WTC11 (cell line): ENCODE data around the gene MGAT2. TPM values are rescaled to one million over a fixed set of nuclear protein-coding genes. Genes with fewer than 3 reads are reported as not detected.

Source experiments
- ATAC-seq: fragments of 200-7000 bp; cut with Tn5 transposase; 2 replicates; pipeline ENCODE4 v1.10.0; 2021; ENCODE audit warnings: mild to moderate bottlenecking, moderate library complexity
- CTCF ChIA-PET: fragments of 300-600 bp; sonication (Branson Sonifier 250); formaldehyde crosslinking; loops from one replicate; lab custom pipeline; 2021; ENCODE audit warnings: antibody characterized with exemption; lab: Charles Lee
- POLR2A ChIA-PET: fragments of 350-600 bp; sonication (Branson Sonifier 250); formaldehyde crosslinking; loops from one replicate; lab custom pipeline; 2021; ENCODE audit warnings: antibody characterized with exemption; lab: Charles Lee
- DNase-seq: peaks from one replicate; pipeline ENCODE4 v3.0.0; 2021; ENCODE audit warnings: low spot score
- H3K27ac Mint-ChIP-seq: 2 replicates; pipeline ENCODE4 v1.8.0; 2021; ENCODE audit warnings: mixed read lengths
- H3K27me3 Mint-ChIP-seq: 2 replicates; pipeline ENCODE4 v1.8.0; 2021; ENCODE audit warnings: low read depth, mild to moderate bottlenecking, moderate library complexity, mixed read lengths
- H3K36me3 Mint-ChIP-seq: 2 replicates; pipeline ENCODE4 v1.8.0; 2021; ENCODE audit warnings: mixed read lengths
- H3K4me1 Mint-ChIP-seq: 2 replicates; pipeline ENCODE4 v1.8.0; 2022; ENCODE audit warnings: mixed read lengths
- H3K4me3 Mint-ChIP-seq: 2 replicates; pipeline ENCODE4 v1.8.0; 2021; ENCODE audit warnings: mild to moderate bottlenecking, moderate library complexity, mixed read lengths
- H3K9me3 Mint-ChIP-seq: 2 replicates; pipeline ENCODE4 v1.8.0; 2021; ENCODE audit warnings: mixed read lengths
- AR ChIP-seq: fragments of 250-450 bp; sonication (Bioruptor Pico); IDR thresholded peaks from 2 replicates; pipeline ENCODE4 v1.9.0; 2021; ENCODE audit warnings: mild to moderate bottlenecking
- ATF1 ChIP-seq: sonication (generic); formaldehyde crosslinking; IDR thresholded peaks from 2 replicates; pipeline ENCODE4 v1.8.1; 2023; ENCODE audit warnings: mild to moderate bottlenecking, moderate library complexity, missing genetic modification reagents
- ATF3 ChIP-seq: sonication (generic); formaldehyde crosslinking; conservative IDR thresholded peaks from 2 replicates; pipeline ENCODE4 v1.8.1; 2022; ENCODE audit warnings: mild to moderate bottlenecking, missing genetic modification reagents
- E2F1 ChIP-seq: sonication (generic); formaldehyde crosslinking; IDR thresholded peaks from 2 replicates; pipeline ENCODE4 v1.8.0; 2022; ENCODE audit warnings: mild to moderate bottlenecking, missing genetic modification reagents
- E2F4 ChIP-seq: sonication (generic); formaldehyde crosslinking; IDR thresholded peaks from 2 replicates; pipeline ENCODE4 v1.8.1; 2022; ENCODE audit warnings: low read depth, mild to moderate bottlenecking, moderate library complexity, missing genetic modification reagents, borderline replicate concordance
- EMX1 ChIP-seq: fragments of 250-450 bp; sonication (Bioruptor Pico); IDR thresholded peaks from 2 replicates; pipeline ENCODE4 v1.8.0; 2021; ENCODE audit warnings: mild to moderate bottlenecking
- FOXJ3 ChIP-seq: sonication (generic); formaldehyde crosslinking; IDR thresholded peaks from 2 replicates; pipeline ENCODE4 v1.9.0; 2021; ENCODE audit warnings: missing genetic modification reagents, mild to moderate bottlenecking, borderline replicate concordance
- GRHL2 ChIP-seq: fragments of 250-450 bp; sonication (Bioruptor Pico); IDR thresholded peaks from 2 replicates; pipeline ENCODE4 v1.8.0; 2022; ENCODE audit warnings: mild to moderate bottlenecking, moderate library complexity; ENCODE audit not compliant: insufficient replicate concordance, severe bottlenecking
- HMGA2 ChIP-seq: fragments of 250-450 bp; sonication (Bioruptor Pico); IDR thresholded peaks from 2 replicates; pipeline ENCODE4 v1.4.0; 2021; ENCODE audit warnings: mild to moderate bottlenecking, moderate library complexity
- MAX ChIP-seq: sonication (generic); formaldehyde crosslinking; IDR thresholded peaks from 2 replicates; pipeline ENCODE4 v1.8.0; 2022; ENCODE audit warnings: mild to moderate bottlenecking, missing genetic modification reagents
- MXD4 ChIP-seq: fragments of 250-450 bp; sonication (Bioruptor Pico); IDR thresholded peaks from 2 replicates; pipeline ENCODE4 v1.8.0; 2021; ENCODE audit warnings: mild to moderate bottlenecking, moderate library complexity, borderline replicate concordance
- NR1H2 ChIP-seq: sonication (generic); formaldehyde crosslinking; IDR thresholded peaks from 2 replicates; pipeline ENCODE4 v1.9.0; 2021; ENCODE audit warnings: mild to moderate bottlenecking, moderate library complexity, missing genetic modification reagents
- OVOL2 ChIP-seq: fragments of 250-450 bp; sonication (Bioruptor Pico); IDR thresholded peaks from 2 replicates; pipeline ENCODE4 v1.9.0; 2021; ENCODE audit warnings: mild to moderate bottlenecking, borderline replicate concordance
- RORB ChIP-seq: fragments of 250-450 bp; sonication (Bioruptor Pico); IDR thresholded peaks from 2 replicates; pipeline ENCODE4 v1.9.0; 2021; ENCODE audit warnings: mild to moderate bottlenecking
- SOX15 ChIP-seq: fragments of 250-450 bp; sonication (Bioruptor Pico); IDR thresholded peaks from 2 replicates; pipeline ENCODE4 v1.9.0; 2021; ENCODE audit warnings: mild to moderate bottlenecking
- TCF7 ChIP-seq: sonication (generic); formaldehyde crosslinking; IDR thresholded peaks from 2 replicates; pipeline ENCODE4 v1.8.0; 2022; ENCODE audit warnings: mild to moderate bottlenecking, low read depth, missing genetic modification reagents, moderate library complexity
- TEAD1 ChIP-seq: sonication (generic); formaldehyde crosslinking; IDR thresholded peaks from 2 replicates; pipeline ENCODE4 v1.8.0; 2022; ENCODE audit warnings: mild to moderate bottlenecking, missing genetic modification reagents
- TP53 ChIP-seq: sonication (generic); formaldehyde crosslinking; IDR thresholded peaks from 2 replicates; pipeline ENCODE4 v1.8.1; 2023; ENCODE audit warnings: mild to moderate bottlenecking, missing genetic modification reagents
- ZNF121 ChIP-seq: sonication (generic); formaldehyde crosslinking; IDR thresholded peaks from 2 replicates; pipeline ENCODE4 v1.8.0; 2023; ENCODE audit warnings: missing genetic modification reagents
- ZNF219 ChIP-seq: sonication (generic); formaldehyde crosslinking; IDR thresholded peaks from 2 replicates; pipeline ENCODE4 v1.8.0; 2023; ENCODE audit warnings: missing genetic modification reagents, mild to moderate bottlenecking, borderline replicate concordance
- ZNF425 ChIP-seq: fragments of 250-450 bp; sonication (Bioruptor Pico); conservative IDR thresholded peaks from 2 replicates; pipeline ENCODE4 v1.9.0; 2021; ENCODE audit warnings: mild to moderate bottlenecking
- total RNA-seq: library from RNA; stranded (reverse); gene quantifications from 3 replicates; pipeline ENCODE4 v1.2.3, GENCODE V29; 2021

MGAT2 gene
- total RNA-seq, 1 experiment from 2014 or later, result 25.2 TPM

- TF ChIP-seq E2F1 (CRISPR knock-in tag) (0 out of 2 replicates have a peak, but pooled peaks have one; percentile 14), E2F4 (CRISPR knock-in tag) (peak; percentile 97), EMX1 (CRISPR knock-in tag) (no peak)
Observed at GRCh38 chr14:49598485-49599300, 21.9 kb upstream of the MGAT2 start, which contains the start of gene LRR1 (continued).

- H3K36me3 Mint-ChIP-seq, result peaks cover 24% of the 10 kb centered on the region
- no peaks in the 10 kb centered on the region for H3K9me3 Mint-ChIP-seq
- DNase-seq (no peak), ATAC-seq (no peak)
- H3K4me1 Mint-ChIP-seq, result no peaks in the 10 kb centered on the region
- H3K27ac Mint-ChIP-seq, result no peak overlapping the region
- no peak for TF ChIP-seq MXD4 (CRISPR knock-in tag)
- TF ChIP-seq HMGA2 (CRISPR knock-in tag), result no peak
- TF ChIP-seq OVOL2 (CRISPR knock-in tag), result no peak
- no peak for TF ChIP-seq ZNF425 (CRISPR knock-in tag)
- no peak for TF ChIP-seq FOXJ3
- TF ChIP-seq TEAD1, result no peak
- no peak for TF ChIP-seq MAX (CRISPR knock-in tag)
- no peak for TF ChIP-seq AR (CRISPR knock-in tag)
- no peak for TF ChIP-seq ATF1 (CRISPR knock-in tag)
- no peak for TF ChIP-seq EMX1 (CRISPR knock-in tag)
- no peak for TF ChIP-seq ZNF219 (CRISPR knock-in tag)
- TF ChIP-seq NR1H2 (CRISPR knock-in tag), result no peak
- TF ChIP-seq GRHL2 (CRISPR knock-in tag), result no peak
- no peak for TF ChIP-seq ZNF121
- TF ChIP-seq SOX15 (CRISPR knock-in tag), result no peak
- no peak for TF ChIP-seq TCF7 (CRISPR knock-in tag)
- TF ChIP-seq TP53 (CRISPR knock-in tag), result no peak
- no peak for TF ChIP-seq ATF3 (CRISPR knock-in tag)
- no peak for TF ChIP-seq RORB (CRISPR knock-in tag)
- no peak overlapping the region for H3K4me3 Mint-ChIP-seq
- POLR2A ChIA-PET, result no interaction called here
- no peaks in the 10 kb centered on the region for H3K27me3 Mint-ChIP-seq
- CTCF ChIA-PET, result no interaction called here
Observed at GRCh38 chr14:49607583-49607982, 13.0 kb upstream of the MGAT2 start.
